Activated CD4-positive, alpha-beta T cell treated with anti-CD3 and anti-CD28 coated beads, Interleukin-2, amount 10 ng/mL, durations not matched to agents 7 days and 5 days (primary cell): Measurements from ENCODE around the gene LIF. TPM values are rescaled to one million over a fixed set of nuclear protein-coding genes. Genes with fewer than 3 reads are reported as not detected.

ENCODE experiments used
- CTCF ChIA-PET: fragments of 350-600 bp; sonication (Branson Sonifier 250); formaldehyde crosslinking; loops from one replicate; lab custom pipeline; 2021; ENCODE audit warnings: antibody characterized with exemption; lab: Charles Lee
- POLR2A ChIA-PET: fragments of 350-600 bp; sonication (Branson Sonifier 250); formaldehyde crosslinking; loops from one replicate; lab custom pipeline; 2021; ENCODE audit warnings: antibody characterized with exemption; lab: Charles Lee
- DNase-seq: peaks from one replicate; pipeline ENCODE4 v3.0.0-alpha.2; 2020
- H3K27ac Mint-ChIP-seq: one replicate; pipeline ENCODE4 v1.8.0; 2021; ENCODE audit warnings: mild to moderate bottlenecking, moderate library complexity, mixed read lengths
- H3K27me3 Mint-ChIP-seq: one replicate; pipeline ENCODE4 v1.8.0; 2021; ENCODE audit warnings: mixed read lengths
- H3K36me3 Mint-ChIP-seq: one replicate; pipeline ENCODE4 v1.8.0; 2021; ENCODE audit warnings: low read depth, mixed read lengths
- H3K4me1 Mint-ChIP-seq: one replicate; pipeline ENCODE4 v1.8.0; 2021; ENCODE audit warnings: mixed read lengths
- H3K4me3 Mint-ChIP-seq: one replicate; pipeline ENCODE4 v1.8.0; 2021; ENCODE audit warnings: mild to moderate bottlenecking, moderate library complexity, mixed read lengths
- H3K9me3 Mint-ChIP-seq: one replicate; pipeline ENCODE4 v1.8.0; 2021; ENCODE audit warnings: mixed read lengths
- total RNA-seq, 2 experiments: library from RNA; stranded (reverse); gene quantifications; one replicate each; pipeline ENCODE4 v1.2.3, GENCODE V29; 2021

The LIF gene
- total RNA-seq, 2 experiments from 2014 or later = 102 to 103 TPM

- ChIA-PET POLR2A (no interaction called here), CTCF (interaction anchor here (1.1 to 2.6 kb wide), 6 partner anchors 9 to 17 kb away, joined by 4 to 8 read pairs (median 6); no protein-coding TSS in a partner anchor)
- Mint-ChIP-seq H3K36me3 (peaks cover 39% of the 10 kb centered on the region), H3K27me3 (no peaks in the 10 kb centered on the region), H3K4me1 (peaks cover 83% of the 10 kb centered on the region), H3K27ac (peak overlapping the region; percentile 88), H3K9me3 (peaks cover 23% of the 10 kb centered on the region), H3K4me3 (no peak overlapping the region)
- no peak for DNase-seq
Observed at GRCh38 chr22:30195245-30196140, 51.1 kb downstream of the LIF start.

GRCh38 chr22:30193031-30193775 lies 53.4 kb downstream of the LIF start:
- Mint-ChIP-seq H3K4me1 (peaks cover 91% of the 10 kb centered on the region), H3K9me3 (peaks cover 28% of the 10 kb centered on the region), H3K27ac (peak overlapping the region; percentile 79), H3K27me3 (no peaks in the 10 kb centered on the region), H3K36me3 (peaks cover 45% of the 10 kb centered on the region), H3K4me3 (no peak overlapping the region)
- POLR2A ChIA-PET = no interaction called here
- CTCF ChIA-PET = interaction anchor here (1.9 to 4.9 kb wide), 3 partner anchors 8 to 15 kb away, joined by 4 to 34 read pairs (median 6); no protein-coding TSS in a partner anchor
- no peak for DNase-seq

GRCh38 chr22:30192427-30192826 lies 54.1 kb downstream of the LIF start:
- Mint-ChIP-seq H3K9me3 (peaks cover 28% of the 10 kb centered on the region), H3K36me3 (peaks cover 48% of the 10 kb centered on the region), H3K27me3 (no peaks in the 10 kb centered on the region), H3K4me1 (peaks cover 93% of the 10 kb centered on the region), H3K27ac (peak overlapping the region; percentile 68), H3K4me3 (no peak overlapping the region)
- ChIA-PET CTCF (interaction anchor here (1.2 to 4.9 kb wide), 4 partner anchors 9 to 20 kb away, joined by 4 to 34 read pairs (median 14); no protein-coding TSS in a partner anchor), POLR2A (interaction anchor here (0.6 kb wide), 1 partner anchor 73 kb away, joined by 4 read pairs; no protein-coding TSS in a partner anchor)
- DNase-seq = no peak

- Mint-ChIP-seq H3K4me1 (peaks cover 93% of the 10 kb centered on the region), H3K9me3 (peaks cover 30% of the 10 kb centered on the region), H3K27me3 (no peaks in the 10 kb centered on the region), H3K4me3 (no peak overlapping the region), H3K36me3 (peaks cover 49% of the 10 kb centered on the region), H3K27ac (peak overlapping the region; percentile 68)
- POLR2A ChIA-PET = interaction anchor here (0.9 kb wide), 1 partner anchor 48 kb away, joined by 3 read pairs; no protein-coding TSS in a partner anchor
- CTCF ChIA-PET = interaction anchor here (1.1 to 4.9 kb wide), 7 partner anchors 9 to 64 kb away, joined by 3 to 34 read pairs (median 4); no protein-coding TSS in a partner anchor
- no peak for DNase-seq
Observed at GRCh38 chr22:30191040-30191701, 55.4 kb downstream of the LIF start.

- H3K27me3 Mint-ChIP-seq = no peaks in the 10 kb centered on the region
- peaks cover 91% of the 10 kb centered on the region for H3K4me1 Mint-ChIP-seq
- H3K27ac Mint-ChIP-seq = peak overlapping the region; percentile 68
- ChIA-PET CTCF (interaction anchor here (0.9 to 4.9 kb wide), 6 partner anchors 9 to 30 kb away, joined by 3 to 34 read pairs (median 4); no protein-coding TSS in a partner anchor), POLR2A (interaction anchor here (0.6 to 1.4 kb wide), 3 partner anchors 44 to 48 kb away, joined by 3 read pairs; no protein-coding TSS in a partner anchor)
- no peak overlapping the region for H3K4me3 Mint-ChIP-seq
- DNase-seq = no peak
- peaks cover 30% of the 10 kb centered on the region for H3K9me3 Mint-ChIP-seq
- peaks cover 45% of the 10 kb centered on the region for H3K36me3 Mint-ChIP-seq
Observed at GRCh38 chr22:30190574-30190973, 56.0 kb downstream of the LIF start.

Other genes starting within 250 kb of the LIF start
- not detected for gene HORMAD2, start 166.3 kb downstream of the LIF start, total RNA-seq
- 10 to 100 TPM; 74.7 to 80.5 TPM for gene OSM, start 20.1 kb upstream of the LIF start, total RNA-seq
- gene CASTOR1, start 42.7 kb upstream of the LIF start, total RNA-seq = 10 to 100 TPM; 16.7 to 20.0 TPM
- gene TBC1D10A, start 80.2 kb upstream of the LIF start, total RNA-seq = 10 to 100 TPM; 45.5 to 47.6 TPM
- 100 to 1,000 TPM; 247 to 279 TPM for gene SF3A1, start 110.1 kb upstream of the LIF start, total RNA-seq
- gene CCDC157, start 110.2 kb upstream of the LIF start, total RNA-seq = 1 to 10 TPM; 3.5 to 4.3 TPM
- 1 to 10 TPM; 9.8 to 9.9 TPM for gene RNF215, start 140.7 kb upstream of the LIF start, total RNA-seq
- gene SEC14L2, start 150.3 kb upstream of the LIF start, total RNA-seq = 10 to 100 TPM in 1 of 2 experiments, 1 to 10 TPM in 1; 7.6 to 10.5 TPM
- gene MTFP1, start 179.0 kb upstream of the LIF start, total RNA-seq = 10 to 100 TPM; 34.5 to 40.0 TPM
- gene SEC14L3, start 225.3 kb upstream of the LIF start, total RNA-seq = not detected